B cell (primary cell): Measurements from ENCODE around the gene LSP1.

Source experiments
- CTCF ChIP-seq: fragments of 200-600 bp; IDR thresholded peaks from one replicate; pipeline ENCODE4 v1.8.0; 2022; ENCODE audit warnings: antibody characterized with exemption, mild to moderate bottlenecking
- EZH2 ChIP-seq: IDR thresholded peaks from 2 replicates; pipeline ENCODE4 v1.6.1; 2012; ENCODE audit warnings: borderline replicate concordance, low read depth, mild to moderate bottlenecking, moderate library complexity, low read length; ENCODE audit not compliant: insufficient read depth, poor library complexity, severe bottlenecking

- TF ChIP-seq CTCF (no peak), EZH2 (no peak)
These were observed 40.6 kb upstream of the LSP1 start for GRCh38 chr11:1812274-1812673.
